Measurements from ENCODE around the gene ASAP2.
"Not testable (repeated sequence)": the region's sequence is repeated elsewhere in the genome, so short reads cannot be mapped to it uniquely, and the experiment has no call there.

The ASAP2 gene

DNA sequence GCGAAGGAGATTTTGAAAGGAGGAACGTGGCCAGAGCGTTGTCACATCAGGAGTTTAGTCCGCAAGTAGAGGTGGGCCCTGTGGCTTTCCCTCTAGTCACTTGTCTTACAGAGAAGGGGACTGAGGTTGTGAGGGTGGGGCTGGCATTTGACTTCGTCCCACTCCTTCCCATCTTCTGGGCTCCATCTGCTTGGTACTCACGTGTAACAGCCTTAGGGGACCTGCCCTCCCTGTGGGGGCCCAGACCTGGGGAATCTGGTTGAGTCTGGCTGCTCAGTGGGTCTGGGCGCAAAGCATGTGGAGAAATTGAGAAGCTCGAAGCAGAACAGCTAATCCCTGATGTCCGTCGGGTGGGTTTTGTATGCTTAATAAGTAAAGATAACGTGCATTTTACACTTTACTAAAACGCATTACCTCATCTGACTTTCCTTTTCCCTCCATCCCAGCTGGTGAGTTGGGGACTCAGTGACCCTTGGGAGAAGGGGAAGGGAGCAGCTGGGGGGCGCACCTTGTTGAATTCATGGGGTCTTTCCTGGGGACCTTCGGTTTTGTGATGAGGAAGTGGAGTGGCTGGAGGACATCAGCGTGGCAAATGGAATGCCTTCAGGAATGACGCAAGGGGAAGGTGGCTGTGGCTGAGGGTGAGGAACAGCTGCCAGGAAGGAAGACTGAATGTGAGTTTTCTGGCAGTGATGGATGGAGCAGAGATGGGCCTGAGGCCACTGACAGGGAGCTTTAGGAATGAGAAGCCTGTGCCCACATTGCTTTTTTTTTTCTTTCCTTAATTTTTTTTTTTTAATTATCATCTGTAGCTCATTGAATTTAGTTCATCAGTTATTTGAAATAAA lies 44.8 kb downstream of the ASAP2 start:
- DNase-seq (ENCODE audit: low spot score): no peak

DNA sequence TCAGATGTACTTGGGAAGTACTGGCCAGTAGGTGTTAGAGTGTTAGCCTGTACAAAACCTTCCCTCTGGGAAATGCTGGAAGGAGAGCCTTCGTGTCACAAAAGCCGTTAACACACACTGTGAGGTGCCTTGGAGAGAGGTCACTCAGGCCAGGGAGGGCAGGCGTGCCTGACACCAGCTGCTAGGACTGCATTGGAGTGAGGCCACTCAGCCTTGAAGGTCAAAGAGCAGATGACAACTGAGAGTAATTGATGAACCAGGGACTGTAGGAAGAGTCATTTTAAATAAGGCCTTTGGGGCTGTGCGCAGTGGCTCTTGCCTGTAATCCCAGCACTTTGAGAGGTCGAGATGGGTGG lies 45.4 kb downstream of the ASAP2 start:
- DNase-seq (ENCODE audit: low spot score): no peak

DNA sequence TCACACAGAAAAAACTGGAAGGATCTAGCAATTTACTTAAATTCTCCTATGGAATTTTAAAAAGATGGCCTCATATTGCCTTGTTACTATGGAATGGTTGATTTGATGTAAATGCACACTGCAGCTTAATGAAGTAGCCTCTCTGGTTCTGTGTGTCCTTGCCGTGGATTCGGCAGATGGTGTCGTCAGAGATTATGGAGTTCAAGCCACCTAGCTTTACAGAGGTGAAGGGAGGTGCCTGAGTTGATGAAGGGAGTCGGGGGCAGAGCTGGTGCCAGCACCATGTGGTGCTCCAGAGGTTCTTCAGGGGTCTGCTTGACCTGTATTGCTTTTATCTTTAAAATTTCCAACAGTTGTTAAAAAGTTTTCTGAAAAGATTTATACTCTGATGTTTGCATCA lies 48.8 kb downstream of the ASAP2 start:
- no peak for DNase-seq (ENCODE audit: low spot score)

DNA sequence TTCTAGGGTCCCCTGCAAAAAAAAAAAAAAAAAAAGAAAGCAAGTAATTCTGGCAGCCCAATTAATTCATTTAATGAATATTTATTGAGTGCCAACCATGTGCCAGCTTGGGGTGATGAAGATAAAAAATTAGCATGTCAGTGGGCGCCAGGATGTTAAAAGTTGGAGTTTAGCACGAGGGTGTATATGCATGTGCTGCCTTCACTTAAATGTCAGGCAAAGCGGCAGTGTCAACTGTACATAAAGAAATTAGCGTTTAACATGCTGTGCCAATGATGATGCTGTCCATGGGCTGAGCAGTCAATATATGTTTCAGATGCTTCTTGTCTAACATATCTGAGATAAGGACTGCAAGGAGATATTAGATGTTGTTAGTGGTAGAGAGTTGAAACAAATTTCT lies 49.5 kb downstream of the ASAP2 start:
- DNase-seq (ENCODE audit: low spot score): no peak

DNA sequence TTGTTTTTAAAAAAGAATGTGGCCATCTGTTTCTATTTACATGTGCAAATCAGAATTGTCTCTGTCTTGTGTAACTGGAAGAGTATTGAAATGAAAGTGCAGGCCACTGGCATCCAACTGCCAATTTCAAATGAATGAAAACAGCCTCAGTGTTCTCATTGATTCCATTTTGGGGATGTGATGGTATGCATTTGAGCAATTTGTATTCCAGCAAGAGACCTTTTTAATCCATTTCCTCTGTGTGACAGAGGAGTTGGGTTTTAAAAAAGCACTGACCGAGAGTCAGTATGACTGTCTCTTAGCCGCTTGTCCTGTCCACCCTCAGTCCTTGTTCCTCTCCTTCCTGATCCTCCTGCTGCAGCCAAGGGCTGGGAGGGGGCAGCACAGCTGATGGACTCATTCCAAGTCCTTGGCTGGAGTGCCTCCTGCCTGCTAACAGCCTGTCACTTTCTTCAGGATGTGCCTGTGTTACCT lies 50.0 kb downstream of the ASAP2 start:
- DNase-seq (ENCODE audit: low spot score): no peak

DNA sequence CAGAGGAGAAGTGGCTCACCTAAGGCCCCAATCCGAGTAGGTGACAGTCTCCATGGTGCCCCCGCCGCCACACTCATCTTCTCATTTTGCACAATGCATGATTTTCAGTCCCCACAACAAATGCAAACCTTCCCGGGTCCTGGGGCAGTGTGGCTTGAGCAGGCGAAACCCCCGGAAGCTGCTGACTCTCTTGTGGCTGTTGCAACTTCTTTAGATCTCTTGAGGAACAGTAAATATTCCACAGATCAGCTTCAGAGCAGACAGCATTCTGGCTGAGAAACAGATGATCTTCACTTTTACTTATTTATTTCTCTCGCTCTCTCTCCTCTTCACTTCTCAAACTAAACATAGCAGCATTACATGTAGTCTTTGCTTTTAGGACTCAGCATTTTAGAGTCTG lies 51.9 kb downstream of the ASAP2 start:
- DNase-seq (ENCODE audit: low spot score): no peak

DNA sequence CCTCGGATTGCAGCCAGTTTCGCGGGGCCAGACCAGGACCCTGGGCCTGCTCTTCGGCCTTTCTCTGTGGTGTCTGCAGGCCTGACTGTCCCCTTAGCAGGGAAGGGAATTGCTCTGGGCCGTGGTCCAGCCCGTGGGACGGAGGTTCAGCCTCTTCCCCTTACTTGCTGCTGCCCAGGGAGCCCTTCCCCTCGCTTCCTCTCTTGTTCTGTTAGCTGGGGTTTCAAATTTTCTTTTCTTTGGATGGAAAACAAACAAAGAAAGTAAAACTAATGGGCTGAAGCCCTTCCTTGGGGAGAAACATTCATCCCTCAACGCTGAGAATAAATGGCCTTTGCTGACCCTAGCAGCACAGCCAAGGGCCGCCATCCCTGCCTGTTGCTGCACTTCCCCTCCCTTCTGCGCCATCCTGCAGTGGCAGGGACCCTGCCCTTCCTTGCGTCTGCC lies 52.4 kb downstream of the ASAP2 start:
- no peak for DNase-seq (ENCODE audit: low spot score)

DNA sequence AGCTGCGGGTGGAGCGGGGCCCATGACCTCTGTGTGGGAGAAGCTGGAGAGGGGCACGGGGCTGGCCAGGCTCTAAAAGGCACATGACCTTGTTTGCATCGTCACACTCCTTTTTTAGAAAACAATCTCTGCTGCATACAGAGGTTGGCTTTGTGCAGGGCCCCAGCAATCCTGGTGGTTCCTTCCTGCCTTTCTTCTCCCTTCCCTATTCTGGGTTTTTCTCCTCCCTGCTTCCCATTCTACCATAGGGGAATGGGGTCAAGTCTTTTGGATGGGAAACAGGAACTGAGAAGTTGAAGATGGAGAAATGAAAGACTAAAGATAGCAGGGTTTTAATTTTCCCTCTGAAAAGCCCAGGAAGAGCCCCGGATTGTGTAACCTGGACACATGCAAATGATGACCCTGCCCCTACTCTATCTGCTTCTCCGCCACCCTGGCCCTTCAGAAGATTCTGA lies 53.9 kb downstream of the ASAP2 start:
- no peak for DNase-seq (ENCODE audit: low spot score)

DNA sequence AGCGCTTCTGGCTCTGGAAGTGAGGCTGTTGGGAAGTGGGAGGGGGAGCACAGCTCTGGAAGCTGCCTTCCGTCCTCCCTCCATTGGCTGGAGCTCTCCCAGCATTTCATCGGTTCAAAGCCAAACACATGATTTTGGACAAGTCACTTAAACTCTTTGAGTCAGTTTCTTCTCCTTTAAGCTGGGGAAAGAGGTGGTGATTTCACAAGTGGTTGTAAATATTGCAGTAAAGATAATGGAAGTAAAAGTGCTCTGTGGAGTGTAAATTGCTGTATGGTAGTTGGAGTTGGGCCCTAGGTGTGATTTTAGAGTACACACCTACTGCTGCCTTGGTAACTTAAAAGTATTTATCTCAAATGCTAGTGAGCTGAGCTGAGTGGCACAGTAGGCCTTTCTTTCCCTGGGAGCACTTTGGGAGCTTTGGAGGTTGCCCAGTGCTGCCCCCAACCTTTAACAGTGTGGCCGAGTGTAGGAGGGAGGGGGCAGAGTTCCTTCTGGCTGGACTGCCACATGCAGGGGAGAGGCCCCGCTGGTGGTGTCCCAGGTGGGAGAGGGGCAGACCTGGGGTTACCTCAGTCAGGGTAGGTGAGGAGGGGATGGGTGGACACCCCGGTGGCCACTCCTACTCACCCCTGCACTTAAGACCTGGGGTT lies 54.7 kb downstream of the ASAP2 start:
- DNase-seq (ENCODE audit: low spot score): no peak

DNA sequence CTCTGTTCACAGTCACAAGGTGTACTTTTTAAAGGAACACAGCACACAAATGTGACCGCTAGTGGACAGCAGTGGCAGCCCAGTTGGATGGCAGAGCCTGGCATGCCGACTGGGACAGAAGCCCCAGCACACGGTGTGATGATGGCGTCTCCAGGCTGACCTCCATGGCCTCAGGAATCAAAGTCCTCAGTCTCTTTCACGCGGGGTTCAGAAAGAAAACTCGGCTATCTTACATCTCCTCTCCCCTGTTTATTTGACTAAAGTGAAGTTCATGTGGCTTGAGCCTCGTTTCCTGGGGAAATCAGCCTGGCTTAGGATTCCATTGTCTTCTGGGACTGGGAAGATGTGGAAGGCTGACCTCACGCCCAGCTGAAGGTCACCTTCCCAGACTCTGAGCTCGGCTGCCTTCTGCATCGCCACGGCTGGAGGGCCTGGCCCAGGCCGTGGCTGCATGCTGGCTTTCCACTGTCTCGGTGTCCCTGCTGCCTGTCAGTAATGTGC lies 56.1 kb downstream of the ASAP2 start:
- DNase-seq (ENCODE audit: low spot score): no peak

DNA sequence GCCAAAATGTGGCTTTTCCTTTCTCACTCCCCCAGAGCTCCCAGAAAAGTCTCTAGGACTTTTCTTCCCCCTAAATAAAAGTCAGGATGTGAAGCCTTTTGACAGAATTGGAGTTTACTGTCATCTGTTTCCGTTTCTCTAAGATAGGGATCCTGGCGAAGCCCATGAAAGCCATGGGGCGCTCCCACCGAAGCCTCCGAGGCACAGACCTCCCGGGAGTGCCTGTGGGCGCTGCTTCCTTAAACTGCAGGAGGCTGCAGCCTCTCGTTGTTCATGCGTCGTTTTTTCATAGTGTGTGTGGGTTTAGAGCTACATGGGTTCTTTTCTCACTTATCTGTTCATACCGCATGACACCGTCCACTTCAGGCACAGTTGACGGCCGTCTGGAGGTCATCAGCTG lies 56.8 kb downstream of the ASAP2 start:
- DNase-seq (ENCODE audit: low spot score): no peak

DNA sequence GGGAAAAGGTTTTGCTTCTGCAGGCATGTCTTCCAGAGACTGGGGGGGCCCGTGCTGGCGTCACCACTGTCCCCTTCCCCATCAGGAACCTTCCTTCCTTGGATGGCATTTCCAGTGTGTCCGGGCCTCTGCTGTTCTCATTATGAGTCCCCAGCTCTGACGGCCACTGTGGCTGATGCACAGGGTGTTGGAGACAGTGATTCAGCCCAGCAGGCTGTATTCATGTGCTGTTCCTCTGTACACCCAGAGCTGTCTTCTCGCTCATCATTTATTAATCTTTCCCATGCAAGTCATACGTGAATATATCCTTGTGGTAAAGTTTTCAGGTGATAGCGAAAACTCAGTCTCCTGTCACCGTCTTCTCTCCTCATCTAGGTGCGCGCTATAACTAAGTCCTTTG lies 57.7 kb downstream of the ASAP2 start:
- DNase-seq (ENCODE audit: low spot score): no peak

DNA sequence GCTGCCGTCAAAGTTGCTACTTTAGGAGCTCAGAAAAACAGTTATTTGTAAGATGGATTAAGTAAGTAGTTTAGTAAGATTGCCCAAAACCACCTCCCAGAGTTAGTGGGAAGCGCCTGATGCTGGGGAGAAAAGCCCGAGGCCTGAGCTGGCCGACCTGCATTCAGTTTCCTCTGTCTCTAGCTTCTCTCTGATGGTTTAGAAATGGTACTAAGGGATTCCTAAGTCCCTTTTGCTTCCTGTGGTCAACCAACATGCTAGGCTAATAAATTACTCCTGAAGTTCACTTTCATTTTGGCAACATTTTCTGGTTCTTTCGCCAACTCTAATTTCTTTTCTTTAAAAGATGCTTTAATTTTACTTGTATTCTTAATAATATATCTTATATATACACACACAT lies 60.1 kb downstream of the ASAP2 start:
- no peak for DNase-seq (ENCODE audit: low spot score)

DNA sequence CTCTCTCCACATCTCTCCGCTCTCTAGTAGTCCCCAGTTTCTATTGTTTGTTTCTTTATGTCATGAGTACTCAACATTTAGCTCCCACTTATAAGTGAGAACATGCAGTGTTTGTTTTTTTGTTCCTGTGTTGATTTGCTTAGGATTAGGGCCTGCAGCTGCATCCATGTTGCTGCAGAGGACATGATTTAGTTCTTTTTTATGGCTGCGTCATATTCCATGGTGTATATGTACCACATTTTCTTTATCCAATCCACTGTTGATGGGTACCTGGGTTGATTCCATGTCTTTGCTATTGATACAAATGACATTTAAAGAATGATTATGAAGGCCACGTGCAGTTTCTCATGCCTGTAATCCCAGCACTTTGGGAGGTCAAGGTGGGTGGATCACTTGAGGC lies 60.7 kb downstream of the ASAP2 start:
- DNase-seq (ENCODE audit: low spot score): not testable (repeated sequence)

DNA sequence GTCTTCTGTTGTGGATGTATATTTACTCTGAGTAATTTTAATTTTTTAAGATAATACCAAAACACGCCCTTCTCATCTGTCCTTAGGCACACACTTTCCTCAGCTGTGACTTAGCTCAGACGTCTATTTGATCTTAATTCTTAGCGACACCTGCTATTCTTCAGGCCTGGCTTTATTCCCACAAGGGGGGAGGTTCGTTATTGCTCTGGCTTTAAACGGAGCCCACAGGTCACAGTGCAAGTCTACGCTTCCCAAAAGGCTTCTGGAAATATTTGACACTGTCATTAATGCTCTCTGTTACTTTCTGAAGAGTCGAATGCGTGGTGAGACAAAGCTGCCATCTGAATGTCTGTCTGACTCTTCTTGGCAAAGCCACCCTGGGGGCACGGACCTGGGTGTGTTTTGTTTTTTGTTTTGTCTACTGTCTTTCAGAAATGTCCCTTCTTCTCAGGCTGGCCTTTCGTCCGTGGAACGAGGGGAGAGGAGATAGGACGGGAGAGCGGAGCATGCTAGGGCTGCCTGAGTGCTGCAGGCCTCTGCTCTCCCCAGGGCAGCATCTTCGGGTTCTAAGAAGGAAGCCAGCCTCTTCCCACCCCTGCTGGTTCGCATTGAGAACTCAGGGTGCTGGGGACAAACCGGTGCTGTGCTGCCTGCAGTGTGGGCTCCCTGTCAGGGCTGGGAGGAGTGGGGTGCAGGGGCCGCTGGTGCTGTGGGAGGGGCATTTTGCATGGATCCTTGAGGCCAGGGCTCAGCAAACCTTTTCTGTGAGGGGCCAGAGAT lies 61.9 kb downstream of the ASAP2 start:
- DNase-seq (ENCODE audit: low spot score): no peak

DNA sequence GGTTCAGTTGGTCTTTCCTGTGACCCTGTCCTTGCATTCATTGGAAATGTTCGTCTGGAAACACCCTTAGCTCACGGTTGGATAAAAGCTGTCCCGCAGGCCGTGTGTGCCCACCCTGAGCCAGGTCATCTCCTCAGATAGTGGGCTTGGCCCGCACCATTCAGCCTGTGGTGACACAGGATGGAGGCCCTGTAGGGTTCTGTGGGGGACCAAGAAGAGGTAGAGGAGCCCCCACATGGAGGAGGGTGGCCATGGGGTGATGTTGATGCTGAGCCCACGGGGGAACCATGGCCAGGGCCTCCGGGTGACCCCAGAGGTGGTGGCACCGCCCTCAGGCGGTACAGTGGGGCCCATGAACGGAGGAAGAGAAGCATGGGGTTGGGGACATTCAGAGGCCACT lies 62.7 kb downstream of the ASAP2 start:
- DNase-seq (ENCODE audit: low spot score): no peak

DNA sequence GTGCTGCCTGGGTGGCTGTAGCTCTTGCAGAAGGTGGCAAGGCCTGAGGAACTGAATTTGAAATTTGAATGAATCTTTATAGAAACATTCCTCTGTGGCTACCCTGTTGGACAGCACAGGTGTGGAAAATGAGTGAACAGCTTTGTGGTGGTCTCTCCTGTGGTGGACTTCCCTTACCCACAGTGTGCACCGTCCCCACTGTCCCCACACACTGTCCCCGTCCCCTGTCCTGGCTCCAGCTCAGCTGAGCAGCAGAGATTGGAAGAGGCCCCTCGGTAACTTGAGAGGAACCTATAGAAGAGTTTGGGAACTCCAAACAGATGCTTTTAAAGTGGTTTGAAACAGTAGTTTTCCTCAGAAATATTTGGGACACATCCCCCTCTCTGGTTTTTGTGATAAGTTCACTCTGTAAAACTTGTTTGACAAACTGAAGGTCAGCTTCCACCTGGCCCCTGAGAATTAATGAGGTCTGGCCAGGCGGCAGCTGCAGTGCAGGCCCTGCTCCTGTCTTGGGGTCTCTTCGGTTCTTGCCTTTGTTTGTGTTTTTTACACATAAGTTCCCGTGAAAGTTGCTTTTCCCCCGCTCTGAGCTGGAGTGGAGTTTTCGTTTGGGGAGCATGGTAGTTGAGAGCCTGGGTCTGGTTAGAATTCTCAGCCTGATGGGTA lies 63.2 kb downstream of the ASAP2 start:
- no peak for DNase-seq (ENCODE audit: low spot score)

DNA sequence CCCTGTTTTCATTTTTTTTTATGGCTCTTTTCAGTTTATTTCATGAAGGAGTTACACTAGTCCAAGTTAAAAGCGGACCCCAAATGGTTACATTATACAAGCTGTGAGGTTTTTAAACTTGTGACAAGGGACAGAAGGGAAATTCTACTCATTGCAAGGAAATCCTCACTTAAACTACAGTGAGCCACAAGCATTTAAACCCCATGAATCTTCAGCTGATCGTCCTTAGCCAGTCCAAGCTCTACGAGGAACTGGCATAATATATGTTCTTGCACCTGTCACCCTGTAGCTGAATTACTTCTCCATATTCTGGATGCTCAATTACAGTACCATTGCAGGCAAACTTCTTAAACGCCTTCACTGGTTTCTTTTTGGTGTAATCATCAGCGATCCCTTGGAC lies 64.5 kb downstream of the ASAP2 start:
- no peak for DNase-seq (ENCODE audit: low spot score)

DNA sequence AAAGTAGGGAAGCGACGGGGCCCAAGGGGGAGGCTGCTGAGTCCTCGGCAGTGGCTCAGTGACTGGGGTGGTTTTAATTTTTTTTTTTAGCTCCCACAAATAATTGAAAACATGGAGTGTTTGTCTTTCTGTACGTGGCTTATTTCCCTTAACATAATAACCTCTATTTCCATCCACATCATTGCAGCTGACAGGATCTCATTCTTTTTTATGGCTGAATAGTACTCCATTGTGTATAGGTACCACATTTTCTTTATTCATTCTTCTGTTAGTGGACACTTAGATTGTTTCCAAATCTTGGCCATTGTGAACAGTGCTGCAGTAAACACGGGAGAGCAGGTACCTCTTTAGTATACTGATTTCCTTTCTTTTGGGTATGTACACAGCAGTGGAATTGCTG lies 65.1 kb downstream of the ASAP2 start:
- DNase-seq (ENCODE audit: low spot score): no peak

DNA sequence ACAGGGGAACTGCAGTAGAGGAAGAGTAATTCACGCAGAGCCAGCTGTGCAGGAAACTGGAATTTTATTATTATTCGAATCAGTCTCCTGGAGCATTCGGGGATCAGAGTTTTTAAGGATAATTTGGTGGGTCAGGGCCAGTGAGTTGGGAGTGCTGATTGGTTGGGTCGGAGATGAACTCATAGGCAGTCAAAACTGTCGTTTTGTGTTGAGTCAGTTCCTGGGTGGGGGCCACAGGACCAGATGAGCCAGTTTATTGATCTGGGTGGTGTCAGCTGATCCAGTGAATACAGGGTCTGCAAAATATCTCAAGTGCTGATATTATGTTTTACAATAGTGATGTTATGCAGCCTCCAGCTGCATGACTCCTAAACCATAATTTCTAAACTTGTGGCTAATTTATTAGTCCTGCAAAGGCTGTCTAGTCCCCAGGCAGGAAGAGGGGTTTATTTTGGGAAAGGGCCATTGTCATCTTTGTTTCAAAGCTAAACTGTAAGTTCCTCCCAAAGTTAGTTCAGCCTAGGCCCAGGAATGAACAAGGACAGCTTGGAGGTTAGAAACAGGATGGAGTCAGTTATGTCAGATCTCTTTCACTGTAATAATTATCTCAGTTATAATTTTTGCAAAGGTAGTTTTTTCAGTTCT lies 67.0 kb downstream of the ASAP2 start:
- DNase-seq (ENCODE audit: low spot score): no peak

DNA sequence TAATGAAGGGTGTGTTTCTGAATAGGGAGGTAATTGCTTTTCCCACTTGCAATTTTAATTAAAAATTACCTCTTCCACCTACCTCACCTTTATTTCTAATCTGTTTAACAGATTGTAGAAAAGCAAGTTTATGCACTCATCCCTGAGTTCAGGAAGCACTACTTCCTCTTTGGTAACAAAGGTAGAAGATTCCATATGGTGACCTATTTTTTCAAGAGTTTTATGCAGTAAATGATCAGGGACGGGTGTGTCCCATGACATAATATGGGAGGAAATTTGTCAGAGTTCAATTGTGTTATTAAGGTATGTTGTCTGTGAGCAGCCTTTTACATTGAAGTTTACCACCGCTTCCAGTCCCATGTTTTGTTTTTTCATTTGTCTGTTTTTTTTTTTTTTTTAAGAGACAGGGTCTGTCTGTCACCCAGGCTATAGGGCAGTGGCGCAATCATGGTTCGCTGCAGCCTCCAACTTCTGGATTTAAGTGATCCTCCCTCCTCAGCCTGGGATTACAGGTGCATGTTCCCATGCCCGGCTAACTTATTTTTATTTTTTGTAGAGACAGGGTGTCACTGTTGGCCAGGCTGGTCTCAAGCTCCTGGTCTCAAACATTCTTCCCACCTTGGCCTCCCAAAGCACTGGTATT lies 68.2 kb downstream of the ASAP2 start:
- DNase-seq (ENCODE audit: low spot score): no peak
